GM10847 (cell line): ENCODE data around the gene ANXA10.

Experiments used
- POLR2A ChIP-seq: IDR thresholded peaks from 2 replicates; pipeline ENCODE4 v1.6.1; 2011; ENCODE audit not compliant: insufficient read length; ENCODE audit errors: extremely low read depth

The ANXA10 gene

GRCh38 chr4:168183717-168184571 lies 91.6 kb downstream of the ANXA10 start:
- TF ChIP-seq POLR2A: no peak

DNA sequence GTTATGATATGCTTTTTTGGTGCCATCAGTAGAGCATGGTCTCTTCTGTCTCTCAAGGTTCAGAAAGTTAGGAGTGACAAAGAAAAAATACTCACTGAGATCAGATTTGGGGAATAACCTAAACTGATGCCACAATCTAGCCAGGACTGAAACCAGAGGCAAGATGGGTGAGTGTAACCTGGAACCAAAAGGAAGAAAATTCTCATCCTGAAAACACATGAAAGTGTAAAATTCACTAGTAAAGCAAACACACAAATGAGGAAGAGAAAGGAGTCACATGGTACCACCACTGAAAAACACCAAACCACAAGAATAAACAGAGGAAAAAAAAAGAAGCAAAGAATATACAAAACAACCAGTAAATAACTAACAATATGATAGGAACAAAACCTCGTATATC lies 96.4 kb downstream of the ANXA10 start:
- TF ChIP-seq POLR2A: no peak

DNA sequence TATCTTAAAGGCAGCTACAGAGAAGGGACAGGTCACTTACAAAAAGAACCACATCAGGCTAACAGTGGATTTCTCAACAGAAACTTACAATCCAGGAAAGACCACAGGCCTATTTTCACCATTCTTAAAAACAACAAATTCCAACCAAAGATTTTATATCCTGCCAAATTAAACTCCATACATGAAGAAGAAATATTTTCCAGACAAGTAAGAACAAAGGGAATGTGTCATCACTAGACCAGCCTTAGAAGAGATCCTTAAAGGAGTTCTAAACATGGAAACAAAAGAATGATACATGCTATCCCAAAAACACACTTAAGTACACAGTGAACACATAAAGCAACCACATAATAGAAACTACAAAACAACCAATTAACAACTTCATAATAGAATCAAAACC lies 105.6 kb downstream of the ANXA10 start:
- no peak for TF ChIP-seq POLR2A

- TF ChIP-seq POLR2A: no peak
Measured at GRCh38 chr4:168199260-168199957, 107.1 kb downstream of the ANXA10 start.

GRCh38 chr4:168200685-168201084 lies 108.3 kb downstream of the ANXA10 start:
- no peak for TF ChIP-seq POLR2A

- TF ChIP-seq POLR2A: no peak
Measured at GRCh38 chr4:168203233-168203911, 111.0 kb downstream of the ANXA10 start.

- TF ChIP-seq POLR2A: no peak
Measured at GRCh38 chr4:168208957-168209614, 116.7 kb downstream of the ANXA10 start.

- no peak for TF ChIP-seq POLR2A
Measured at GRCh38 chr4:168212656-168213055, 120.3 kb downstream of the ANXA10 start.

DNA sequence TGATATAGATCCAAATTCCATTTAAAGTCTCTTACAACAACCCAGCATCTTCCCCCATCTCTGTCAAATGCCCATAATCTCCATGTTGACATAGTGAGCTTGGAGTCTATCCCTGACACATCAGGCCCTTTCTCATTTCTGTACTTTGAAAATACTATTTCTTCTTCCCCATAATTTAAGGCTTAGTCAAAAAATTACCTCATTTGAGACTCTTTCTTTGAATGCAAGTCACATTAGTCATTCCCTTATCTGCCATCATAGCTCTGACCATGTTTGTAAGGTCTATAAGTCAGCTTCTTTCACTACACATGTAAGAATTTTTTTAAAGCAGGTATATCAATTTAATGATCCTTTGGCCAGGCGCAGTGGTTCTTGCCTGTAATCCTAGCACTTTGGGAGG lies 126.3 kb downstream of the ANXA10 start:
- no peak for TF ChIP-seq POLR2A

DNA sequence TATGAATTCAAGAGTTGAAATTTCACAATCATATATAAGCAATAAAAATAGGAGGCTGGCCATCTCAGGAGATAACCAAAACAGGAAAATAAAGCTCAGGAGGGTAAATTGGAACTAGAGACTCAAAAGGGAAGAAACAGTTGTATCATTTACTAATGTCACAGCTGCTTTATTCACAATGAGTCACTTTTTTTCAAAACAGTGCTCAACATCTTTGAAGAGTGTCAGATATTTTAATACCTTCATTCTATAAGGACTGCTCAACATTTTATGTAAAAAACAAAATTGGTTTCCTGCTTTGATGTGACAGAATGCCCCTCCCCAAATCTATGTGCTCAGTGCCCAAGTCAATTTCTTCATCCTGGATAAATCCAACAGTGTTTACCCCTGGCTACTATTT lies 128.6 kb downstream of the ANXA10 start:
- no peak for TF ChIP-seq POLR2A

- no peak for TF ChIP-seq POLR2A
Measured at GRCh38 chr4:168221301-168221700, 129.0 kb downstream of the ANXA10 start.
